Posterior vena cava (tissue), 2 donors: ENCODE results near the gene ZBED1. TPM values are rescaled to one million over a fixed set of nuclear protein-coding genes. Genes with fewer than 3 reads are reported as not detected.
A peak's percentile ranks its signal among the peaks of the same experiment; 100 is the strongest.
"Not testable (repeated sequence)": the region's sequence is repeated elsewhere in the genome, so short reads cannot be mapped to it uniquely, and the experiment has no call there.

ENCODE experiments used
- DNase-seq: peaks from one replicate; pipeline ENCODE4 v3.0.0-alpha.2; 2020; ENCODE audit warnings: low spot score
- intact Hi-C, 2 donors: fragments of 100-400 bp; cut with DNase I; formaldehyde crosslinking; loops; one replicate each; pipeline versions ENCODE4 v1.14.1 to v1.14.2; 2022 to 2023
- long read RNA-seq, 2 donors: library from polyadenylated mRNA; unstranded; transcript quantifications; one replicate each; pipeline ENCODE4 v2.0.0, GENCODE V29; 2020 to 2021
- total RNA-seq, 2 donors: library from RNA; stranded (reverse); fragmentation: NEBNext Ultra II Directional; extraction: Animal tissue kit (Norgen Biotek cat#: 25700); gene quantifications; one replicate each; pipeline ENCODE4 v1.2.1, GENCODE V29; 2021
- donor health status: DM: yes; HTN: yes; CAD: no.
- donor health status: DM: yes; HTN: yes; CAD: no.

ZBED1 gene
- total RNA-seq = 10 to 100 TPM; 33.4 to 34.1 TPM
- long read RNA-seq, donor 1, full-length matches to known transcripts = 17 of 24 reads
- long read RNA-seq, donor 1, partial matches to known transcripts = 0 of 24 reads
- long read RNA-seq, donor 1, other reads (novel, unspliced or antisense) = 7 of 24 reads
- long read RNA-seq, donor 2, full-length matches to known transcripts = 113 of 145 reads
- long read RNA-seq, donor 2, partial matches to known transcripts = 0 of 145 reads
- long read RNA-seq, donor 2, other reads (novel, unspliced or antisense) = 32 of 145 reads

DNA sequence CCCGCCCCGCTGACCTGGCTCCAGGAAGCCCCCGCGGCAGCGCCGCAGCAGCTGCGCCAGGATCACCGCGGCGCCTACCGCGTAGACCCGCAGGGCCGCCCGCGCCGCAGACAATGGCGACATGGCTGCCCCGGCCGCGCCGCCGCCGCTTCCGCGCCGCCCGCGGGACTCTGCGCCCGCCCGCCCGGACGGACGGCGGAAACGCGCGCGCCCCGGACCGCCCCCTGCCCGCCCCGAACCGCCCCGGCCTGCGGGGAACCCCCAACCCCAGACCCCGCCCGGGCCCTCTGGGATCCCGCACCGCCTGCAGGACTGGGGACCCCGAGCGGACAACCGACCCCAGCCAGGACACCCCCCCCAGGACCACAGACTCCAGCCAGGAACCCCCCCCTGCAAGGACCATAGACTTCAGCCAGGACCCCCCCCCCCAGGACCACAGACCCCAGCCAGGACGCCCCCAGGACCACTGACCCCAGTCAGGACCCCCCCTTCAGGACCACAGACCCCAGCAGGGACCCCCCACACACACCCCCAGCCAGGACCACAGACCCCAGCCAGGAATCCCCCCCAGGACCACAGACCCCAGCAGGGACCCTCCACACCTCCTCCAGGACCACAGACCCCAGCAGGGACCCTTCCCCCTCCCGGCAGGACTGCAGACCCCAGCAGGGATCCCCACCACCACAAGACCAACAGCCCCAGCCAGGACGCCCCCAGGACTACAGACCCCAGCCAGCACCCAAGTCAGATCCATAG lies at the start of gene ZBED1, which contains the start of gene DHRSX:
TSS of gene ZBED1 (minus strand) at position 174 of the 756 bp plus-strand sequence. CDS start 10,257 bp downstream, outside the sequence.
TSS of gene DHRSX (minus strand) at position 174 of the 756 bp plus-strand sequence. CDS start at position 123, 51 bp downstream.
- peak; percentile 84 for DNase-seq
- intact Hi-C loops = no loop called here

DNA sequence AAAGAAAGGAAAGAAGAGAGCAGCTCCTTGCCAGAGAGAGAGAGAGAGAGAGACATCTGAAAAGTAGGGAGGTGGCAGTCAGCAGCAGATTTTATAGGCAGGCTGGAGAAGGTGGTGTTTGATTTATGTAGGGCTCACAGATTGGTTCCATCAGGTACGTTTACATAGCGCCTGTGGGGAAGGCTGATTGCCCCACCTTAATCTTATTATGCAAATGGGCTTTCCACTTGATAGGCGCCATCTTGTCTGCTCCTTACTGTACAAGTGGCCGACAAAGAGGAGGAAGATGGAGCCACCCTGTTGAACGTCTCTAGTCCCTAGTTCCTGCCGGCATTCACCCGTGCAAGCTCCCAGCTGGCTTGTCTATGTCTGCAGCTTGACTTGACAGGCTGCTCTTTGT lies 49.1 kb upstream of the ZBED1 start:
- intact Hi-C loops = loop anchor here in 1 of 2 donors (10.0 kb wide), 1 partner anchor 1575 kb away; no protein-coding TSS in a partner anchor
- no peak for DNase-seq

DNA sequence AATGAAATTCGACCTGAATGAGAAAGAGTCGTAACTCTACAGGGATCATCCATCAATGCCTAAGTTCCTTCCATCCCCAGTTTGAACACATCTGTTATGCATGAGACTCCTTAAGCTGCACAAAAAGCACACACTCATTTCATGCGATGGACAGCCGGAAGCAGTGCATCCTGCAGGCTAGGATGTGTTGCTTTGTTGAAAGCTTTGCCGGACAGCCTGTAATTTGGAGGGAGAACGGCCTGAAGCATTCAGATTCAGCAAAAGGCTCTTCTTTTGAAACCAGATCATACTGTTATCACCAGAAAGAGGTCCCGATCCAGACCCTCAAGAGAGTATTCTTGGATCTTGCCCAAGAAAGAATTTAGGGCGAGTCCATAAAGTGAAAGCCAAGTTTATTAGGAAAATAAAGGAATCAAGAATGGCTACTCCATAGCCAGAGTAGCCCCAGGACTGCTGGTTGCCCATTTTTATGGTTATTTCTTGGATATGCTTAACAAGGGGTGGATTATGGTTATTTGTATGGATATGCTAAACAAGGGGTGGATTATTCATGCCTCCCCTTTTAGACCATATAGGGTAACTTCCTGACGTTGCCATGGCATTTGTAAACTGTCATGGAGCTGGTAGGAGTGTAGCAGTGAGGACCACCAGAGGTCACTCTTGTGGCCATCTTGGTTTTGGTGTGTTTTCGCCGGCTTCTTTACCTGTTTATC lies 48.1 kb upstream of the ZBED1 start:
- no peak for DNase-seq
- intact Hi-C loops = no loop called here

DNA sequence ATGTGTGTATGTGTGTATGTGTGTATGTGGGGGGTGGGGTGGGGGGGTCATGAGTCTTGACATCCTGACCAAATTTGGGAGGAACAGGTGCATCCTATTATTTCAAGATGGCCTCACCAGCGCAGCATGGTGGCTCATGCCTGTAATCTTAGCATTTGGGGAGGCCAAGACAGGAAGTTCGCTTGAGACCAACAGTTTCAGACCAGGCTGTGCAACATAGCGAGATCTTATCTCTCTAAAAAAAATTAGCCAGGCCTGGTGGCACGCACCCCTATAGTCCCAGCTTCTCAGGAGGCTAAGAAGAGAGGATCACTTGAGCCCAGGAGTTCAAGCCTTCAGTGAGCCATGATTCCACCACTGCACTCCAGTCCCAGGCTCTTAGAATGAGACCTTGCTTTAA lies 47.0 kb upstream of the ZBED1 start:
- no peak for DNase-seq
- intact Hi-C loops = no loop called here

DNA sequence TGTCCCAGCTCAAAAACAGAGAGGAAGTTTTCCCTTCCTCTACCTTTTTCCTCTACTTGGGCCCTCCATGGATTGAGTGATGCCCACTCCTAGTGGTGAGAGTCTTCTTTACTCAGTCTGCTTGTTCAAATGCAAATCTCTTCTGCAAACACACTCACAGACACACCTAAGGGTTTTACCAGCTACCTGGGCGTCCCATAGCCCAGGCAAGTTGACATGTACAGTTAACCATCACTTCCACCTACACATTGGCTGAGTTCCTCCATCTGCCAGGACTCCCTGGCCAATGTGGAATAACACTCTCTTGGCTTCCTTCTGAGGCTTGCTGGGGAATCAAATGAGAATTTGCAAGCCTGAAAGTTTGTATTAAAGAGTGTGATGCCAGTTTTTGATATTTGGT lies 45.7 kb upstream of the ZBED1 start:
- no peak for DNase-seq
- intact Hi-C loops = no loop called here

DNA sequence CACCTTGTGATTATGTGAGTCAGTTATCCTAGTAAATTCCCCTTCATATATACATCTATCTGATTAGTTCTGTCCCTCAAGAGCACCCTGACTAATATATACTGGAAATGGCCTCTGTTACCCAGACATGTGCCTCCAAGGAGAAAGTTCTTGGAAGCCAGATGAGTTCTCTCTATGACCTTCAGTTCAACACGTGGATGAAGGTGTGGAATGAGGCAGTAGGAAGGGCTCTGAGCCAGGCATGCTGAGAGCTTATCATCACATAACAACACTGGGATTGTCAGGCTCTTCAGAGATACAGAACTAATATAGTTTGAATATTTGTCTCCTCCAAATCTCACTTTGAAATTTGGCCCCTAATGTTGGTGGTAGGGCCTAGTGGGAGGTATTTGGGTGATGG lies 44.4 kb upstream of the ZBED1 start:
- DNase-seq = no peak
- intact Hi-C loops = no loop called here

DNA sequence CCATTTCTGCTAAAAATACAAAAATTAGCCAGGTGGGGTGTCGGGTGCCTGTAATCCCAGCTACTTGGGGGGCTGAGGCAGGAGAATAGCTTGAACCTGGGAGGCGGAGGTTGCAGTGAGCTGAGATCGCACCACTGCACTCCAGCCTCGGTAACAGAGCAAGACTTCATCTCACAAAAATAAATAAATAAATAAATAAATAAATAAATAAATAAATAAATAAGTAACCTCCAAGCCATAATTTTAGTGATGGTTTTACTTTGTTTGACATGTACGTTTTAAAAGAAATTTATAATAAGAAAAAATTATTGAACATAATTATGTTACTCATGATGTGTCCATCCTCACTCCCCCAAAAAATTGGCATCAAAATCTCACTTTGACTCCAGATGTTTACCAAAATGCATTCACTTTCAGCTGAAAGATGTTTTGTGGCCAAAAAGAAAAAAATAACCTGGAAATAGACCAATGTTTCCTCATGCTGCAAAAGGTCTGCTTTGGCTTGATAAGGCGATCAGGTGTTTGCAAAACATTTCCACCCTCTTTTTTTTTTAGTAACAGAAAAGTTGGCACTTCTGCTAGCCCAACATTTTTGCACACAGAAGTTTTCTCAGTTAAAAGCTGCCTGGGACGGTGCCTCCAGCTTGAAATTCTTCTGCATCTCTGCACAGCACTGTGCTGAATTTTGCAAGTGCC lies 42.2 kb upstream of the ZBED1 start:
- no peak for DNase-seq
- intact Hi-C loops = no loop called here

DNA sequence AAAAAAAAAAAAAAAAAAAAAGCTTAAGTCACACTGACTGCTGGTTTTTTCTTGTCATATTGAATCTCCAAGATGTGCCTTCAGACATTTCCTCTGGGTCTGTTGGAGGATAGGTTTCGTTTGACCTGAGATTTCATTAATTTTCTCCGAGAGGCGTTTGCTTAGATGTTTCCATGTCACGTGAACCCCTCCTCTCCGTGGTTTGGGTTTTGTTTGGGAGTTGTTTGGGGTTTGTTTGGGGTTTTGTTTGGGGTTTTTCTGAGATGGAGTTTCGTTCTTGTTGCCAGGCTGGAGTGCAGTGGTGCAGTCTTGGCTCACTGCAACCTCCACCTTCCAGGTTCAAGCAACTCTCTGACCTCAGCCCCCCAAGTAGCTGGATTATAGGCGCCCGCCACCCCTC lies 40.8 kb upstream of the ZBED1 start:
- DNase-seq = no peak
- intact Hi-C loops = no loop called here

DNA sequence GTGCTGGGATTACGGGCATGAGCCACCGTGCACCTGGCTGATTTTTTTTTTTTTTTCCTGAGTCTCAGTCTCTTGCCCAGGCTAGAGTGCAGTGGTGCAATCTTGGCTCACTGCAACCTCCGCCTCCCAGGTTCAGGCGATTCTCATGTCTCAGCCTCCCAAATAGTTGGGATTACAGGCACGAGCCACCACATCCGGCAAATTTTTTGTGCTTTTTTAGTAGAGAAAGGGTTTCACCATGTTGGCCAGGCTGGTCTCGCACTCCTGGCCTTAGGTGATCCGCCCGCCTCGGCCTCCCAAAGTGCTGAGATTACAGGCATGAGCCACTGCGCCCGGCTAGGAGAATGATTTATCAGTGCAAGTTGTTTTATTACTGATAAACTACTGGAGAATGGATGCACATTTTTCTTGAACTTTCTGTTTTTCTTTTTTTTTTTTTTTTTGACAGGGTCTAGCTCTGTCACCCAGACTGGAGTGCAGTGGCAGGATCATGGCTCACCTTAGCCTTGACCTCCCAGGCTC lies 39.7 kb upstream of the ZBED1 start:
- no peak for DNase-seq
- intact Hi-C loops = no loop called here

DNA sequence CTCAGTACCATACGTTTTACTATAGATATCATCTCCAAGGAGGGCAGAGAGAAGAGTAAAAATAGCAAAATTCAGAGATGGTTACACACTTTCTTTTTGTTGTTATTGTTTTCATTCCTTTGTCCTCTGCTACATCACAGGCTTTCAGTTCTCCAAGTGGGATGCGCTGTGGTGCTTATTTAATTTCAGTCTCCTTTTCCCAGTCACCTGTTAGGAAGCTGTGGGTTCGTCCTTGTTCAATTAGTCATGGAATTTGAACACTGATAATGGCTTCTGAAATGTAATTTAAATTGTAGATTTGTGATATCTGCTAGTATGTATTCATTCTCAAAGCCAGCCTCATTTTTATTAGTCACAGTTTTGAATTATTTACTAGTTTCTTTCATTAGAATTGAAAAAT lies 38.8 kb upstream of the ZBED1 start:
- DNase-seq = no peak
- intact Hi-C loops = no loop called here

DNA sequence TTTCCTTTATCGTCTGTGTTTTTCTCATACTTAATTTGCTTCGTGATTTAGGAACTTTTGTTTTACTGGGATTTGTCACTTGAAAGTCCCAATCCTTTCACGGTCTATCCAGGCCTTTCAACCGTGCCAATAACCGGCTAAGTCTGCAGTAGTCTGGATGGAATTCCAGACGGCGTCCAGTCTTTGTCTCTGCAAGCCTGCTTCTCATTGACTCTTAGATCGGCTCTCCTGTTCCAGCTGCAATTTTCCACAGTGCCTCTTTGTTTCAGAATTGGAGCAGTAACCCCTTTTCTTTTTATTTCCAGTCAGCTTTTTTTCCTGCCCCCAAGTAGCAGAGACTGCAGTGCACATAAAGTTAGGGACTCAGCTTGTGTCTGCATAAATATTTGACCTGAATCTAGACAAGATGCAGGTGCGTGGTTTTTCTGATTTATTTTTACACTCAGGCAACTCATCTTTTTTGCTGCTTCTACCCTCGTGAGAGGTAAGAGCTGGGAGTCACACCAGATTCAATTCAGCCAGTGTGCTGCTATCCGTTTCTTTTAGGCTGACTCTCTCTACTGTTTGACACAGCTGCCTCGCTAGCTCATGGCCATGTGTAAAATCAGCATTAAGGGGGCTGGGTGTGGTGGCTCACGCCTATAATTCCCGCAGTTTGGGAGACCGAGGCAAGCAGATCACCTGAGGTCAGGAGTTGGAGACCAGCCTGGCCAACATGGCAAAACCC lies 37.4 kb upstream of the ZBED1 start:
- intact Hi-C loops = no loop called here
- DNase-seq = no peak

DNA sequence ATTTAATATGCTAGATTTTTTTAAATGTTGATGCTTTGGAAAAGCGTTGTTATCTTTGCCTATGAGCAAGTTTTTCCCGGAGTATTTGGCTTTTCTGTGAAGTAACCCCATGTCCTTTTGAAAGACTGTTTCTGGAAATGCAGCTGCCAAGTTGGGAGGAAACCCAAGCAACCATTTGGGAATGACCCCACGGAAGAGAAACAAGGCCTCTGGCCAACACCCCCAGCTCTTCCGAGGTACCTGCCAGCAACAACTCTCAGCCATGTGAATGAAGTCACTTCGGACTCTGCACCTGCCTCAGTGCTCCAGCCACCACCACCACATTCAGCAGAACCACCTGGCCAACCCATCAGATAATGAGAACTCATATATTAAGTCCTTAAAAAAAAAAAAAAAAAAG lies 36.2 kb upstream of the ZBED1 start:
- DNase-seq = no peak
- intact Hi-C loops = no loop called here

DNA sequence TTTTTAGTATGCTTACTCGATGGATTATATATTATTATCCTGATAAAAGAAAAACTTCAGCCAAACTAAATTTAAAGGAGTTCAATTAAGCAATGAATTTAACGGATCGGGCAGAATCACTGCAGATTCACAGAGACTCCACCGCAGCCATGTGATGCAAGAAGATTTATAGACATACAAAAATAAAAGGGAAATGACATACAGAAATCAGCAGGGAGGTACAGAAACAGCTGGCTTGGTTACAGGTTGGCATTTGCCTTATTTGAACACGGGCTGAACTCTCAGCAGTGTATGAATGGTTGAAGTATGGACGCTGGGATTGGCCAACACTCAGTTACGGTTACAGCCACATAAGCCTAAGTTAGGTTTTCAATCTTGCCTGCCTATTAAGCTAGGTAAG lies 35.4 kb upstream of the ZBED1 start:
- DNase-seq = no peak
- intact Hi-C loops = no loop called here

DNA sequence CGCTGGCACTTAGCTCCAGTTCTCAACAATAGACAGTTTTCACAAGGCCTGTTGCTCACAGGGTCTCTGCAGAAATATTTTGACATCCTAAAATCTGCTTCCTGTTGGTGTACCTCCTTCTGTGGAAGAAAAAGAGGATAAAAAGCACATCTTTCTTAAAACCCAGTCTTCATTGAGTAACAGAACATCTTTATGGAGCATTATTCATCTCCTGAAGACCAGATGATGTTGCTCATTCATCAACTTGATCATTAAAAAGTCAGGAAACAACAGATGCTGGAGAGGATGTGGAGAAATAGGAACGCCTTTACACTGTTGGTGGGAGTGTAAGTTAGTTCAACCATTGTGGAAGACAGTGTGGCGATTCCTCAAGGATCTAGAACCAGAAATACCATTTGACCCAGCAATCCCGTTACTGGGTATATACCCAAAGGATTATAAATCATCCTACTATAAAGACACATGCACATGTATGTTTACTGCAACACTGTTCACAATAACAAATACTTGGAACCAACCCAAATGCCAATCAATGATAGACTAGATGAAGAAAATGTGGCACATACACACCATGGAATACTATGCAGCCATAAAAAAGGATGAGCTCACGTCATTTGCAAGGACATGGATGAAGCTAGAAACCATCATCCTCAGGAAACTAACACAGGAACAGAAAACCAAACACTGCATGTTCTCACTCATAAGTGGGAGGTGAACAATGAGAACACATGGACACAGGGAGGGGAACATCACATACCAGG lies 33.7 kb upstream of the ZBED1 start:
- DNase-seq, intact Hi-C loops: not testable (repeated sequence)

DNA sequence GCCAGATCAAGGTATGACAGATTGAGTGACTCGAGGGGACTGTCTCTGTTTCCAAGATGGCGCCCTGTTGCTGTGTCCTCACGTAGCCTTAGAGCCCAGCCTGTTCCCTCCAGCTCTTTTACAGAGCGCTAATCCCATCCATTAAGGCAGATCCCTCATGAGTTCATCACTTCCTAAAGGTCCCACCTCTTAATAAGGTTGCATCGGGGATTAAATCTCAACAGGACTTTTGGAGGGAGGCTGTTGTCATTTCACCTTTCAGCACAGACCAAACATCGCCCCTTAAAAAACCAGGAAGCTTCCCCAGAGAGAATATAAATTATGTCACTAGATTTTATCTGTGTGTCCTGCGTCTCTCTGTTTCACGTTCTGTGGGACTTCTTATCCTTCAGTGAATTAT lies 32.6 kb upstream of the ZBED1 start:
- intact Hi-C loops = no loop called here
- DNase-seq = no peak

DNA sequence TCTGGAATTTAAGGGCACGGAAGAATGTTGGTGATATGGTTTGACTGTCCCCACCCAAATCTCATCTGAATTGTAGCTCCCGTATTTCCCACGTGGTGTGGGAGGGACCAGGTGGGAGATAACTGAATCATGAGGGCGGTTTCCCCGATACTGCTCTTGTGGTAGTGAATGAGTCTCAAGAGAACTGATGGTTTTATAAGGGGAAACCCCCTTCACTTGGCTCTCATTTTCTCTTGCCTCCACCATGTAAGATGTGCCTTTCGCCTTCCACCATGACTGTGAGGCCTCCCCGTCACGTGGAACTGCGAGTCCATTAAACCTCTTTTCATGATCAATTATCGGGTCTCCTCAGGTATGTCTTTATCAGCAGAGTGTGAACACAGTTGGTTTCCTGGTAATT lies 25.6 kb upstream of the ZBED1 start:
- peak; percentile 22 for DNase-seq
- intact Hi-C loops = no loop called here

DNA sequence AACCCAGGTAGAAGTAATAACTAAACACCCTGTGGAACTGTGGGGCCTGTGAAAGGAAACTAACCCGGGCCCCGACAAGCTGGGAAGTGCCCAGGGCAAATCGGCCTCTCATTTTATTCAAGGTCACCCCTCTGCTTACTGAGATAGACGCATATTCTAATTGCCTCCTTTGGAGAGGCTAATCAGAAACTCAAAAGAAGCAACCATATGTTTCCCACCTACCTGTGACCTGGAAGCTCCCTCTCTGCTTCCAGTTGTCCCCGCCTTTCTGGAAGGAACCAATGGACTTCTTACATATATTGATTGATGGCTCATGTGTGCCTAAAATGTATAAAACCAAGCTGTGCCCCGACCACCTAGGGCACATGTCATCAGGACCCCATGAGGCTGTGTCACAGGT lies 23.1 kb upstream of the ZBED1 start:
- intact Hi-C loops = no loop called here
- peak; percentile 6 for DNase-seq

DNA sequence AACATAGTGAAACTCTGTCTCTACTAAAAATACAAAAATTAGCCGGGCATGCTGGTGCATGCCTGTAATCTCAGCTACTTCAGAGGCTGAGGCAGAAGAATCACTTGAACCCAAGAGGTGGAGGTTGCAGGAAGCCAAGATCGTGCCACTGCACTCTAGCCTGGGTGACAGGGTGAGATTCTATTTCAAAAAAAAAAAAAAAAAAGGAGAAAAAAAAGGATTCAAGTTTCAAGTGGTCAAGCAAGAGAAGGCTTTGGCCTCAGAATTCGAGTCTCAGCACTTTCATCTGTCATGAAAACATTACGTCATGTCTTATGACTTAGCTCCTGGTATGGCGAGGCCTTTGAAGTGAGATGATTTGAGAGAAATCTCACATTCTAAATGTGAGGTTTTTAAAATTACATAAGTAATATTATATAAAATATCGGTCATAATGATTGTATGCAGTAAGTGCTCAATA lies 21.2 kb upstream of the ZBED1 start:
- intact Hi-C loops = no loop called here
- DNase-seq = peak; percentile 34
